ENCODE measurements around the gene CNGB1.

GRCh38 chr16:57911743-57912142 is 59.2 kb downstream of the CNGB1 start:
- no peak for TF ChIP-seq FOSL1 (IDR thresholded peaks at IDR 0.05; ENCODE audit: low read depth)
- no peak for TF ChIP-seq POLR2A (IDR thresholded peaks at IDR 0.05; ENCODE audit: borderline replicate concordance, extremely low read depth, insufficient read depth, insufficient read length)
- no peak for TF ChIP-seq CTCF (IDR thresholded peaks at IDR 0.05 in 2 of 3, conservative IDR thresholded peaks at IDR 0.05 in 1 of 3; ENCODE audit: borderline replicate concordance in 1 of 3, insufficient read depth in 1 of 3, low read depth in 2 of 3, low read length in 2 of 3)
- TF ChIP-seq JUND (IDR thresholded peaks at IDR 0.05), result no peak
- TF ChIP-seq MAX (IDR thresholded peaks at IDR 0.05), result no peak
- TF ChIP-seq ELF1 (IDR thresholded peaks at IDR 0.05; ENCODE audit: borderline replicate concordance, low read depth), result no peak
- no peak for TF ChIP-seq REST (IDR thresholded peaks at IDR 0.05; ENCODE audit: low read depth)
- no peak for TF ChIP-seq YY1 (IDR thresholded peaks at IDR 0.05; ENCODE audit: extremely low read depth, insufficient replicate concordance, low read depth, low read length)
- TF ChIP-seq POLR2AphosphoS5 (IDR thresholded peaks at IDR 0.05; ENCODE audit: low read depth, low read length), result no peak
- no peak for TF ChIP-seq SRF (IDR thresholded peaks at IDR 0.05; ENCODE audit: low read depth)

Measured in HCT116 (cell line).